Retinal pigment epithelial cell (primary cell): Measurements from ENCODE around the gene AVEN.

Source experiments
- DNase-seq: peaks from one replicate; pipeline ENCODE4 v3.0.0-alpha.2; 2010; ENCODE audit warnings: low read depth
- H3K4me3 ChIP-seq: 2 replicates; pipeline ENCODE4 v1.5.1; 2011; ENCODE audit warnings: mild to moderate bottlenecking, low read length, control low read depth, moderate library complexity
- CTCF ChIP-seq: conservative IDR thresholded peaks from 2 replicates; pipeline ENCODE4 v1.5.1; 2011; ENCODE audit warnings: low read depth, low read length, control low read depth, inconsistent platforms

Gene AVEN

GRCh38 chr15:33923446-33923845, 115.6 kb downstream of the AVEN start:
- no peak overlapping the region for H3K4me3 ChIP-seq
- DNase-seq = no peak
- no peak for TF ChIP-seq CTCF

- no peak overlapping the region for H3K4me3 ChIP-seq
Measured at GRCh38 chr15:33915571-33916407, 123.2 kb downstream of the AVEN start.

GRCh38 chr15:33913459-33913858, 125.5 kb downstream of the AVEN start:
- H3K4me3 ChIP-seq = no peak overlapping the region
- DNase-seq = peak; percentile 46
- no peak for TF ChIP-seq CTCF

More at GRCh38 chr15:33915571-33916407, 123.2 kb downstream of the AVEN start:
- DNase-seq = peak; percentile 18
- no peak for TF ChIP-seq CTCF

- DNase-seq = no peak
- H3K4me3 ChIP-seq = no peak overlapping the region
- TF ChIP-seq CTCF = no peak
Measured at GRCh38 chr15:33912326-33912725, 126.7 kb downstream of the AVEN start.

GRCh38 chr15:33910741-33911140, 128.3 kb downstream of the AVEN start:
- no peak for DNase-seq
- H3K4me3 ChIP-seq = no peak overlapping the region
- no peak for TF ChIP-seq CTCF

- no peak for TF ChIP-seq CTCF
- no peak for DNase-seq
- no peak overlapping the region for H3K4me3 ChIP-seq
Measured at GRCh38 chr15:33908406-33908805, 130.6 kb downstream of the AVEN start.

- no peak overlapping the region for H3K4me3 ChIP-seq
- TF ChIP-seq CTCF = no peak
- DNase-seq = no peak
Measured at GRCh38 chr15:33907326-33907725, 131.7 kb downstream of the AVEN start.
